ENCODE data around the gene ARHGAP10.

The ARHGAP10 gene

DNA sequence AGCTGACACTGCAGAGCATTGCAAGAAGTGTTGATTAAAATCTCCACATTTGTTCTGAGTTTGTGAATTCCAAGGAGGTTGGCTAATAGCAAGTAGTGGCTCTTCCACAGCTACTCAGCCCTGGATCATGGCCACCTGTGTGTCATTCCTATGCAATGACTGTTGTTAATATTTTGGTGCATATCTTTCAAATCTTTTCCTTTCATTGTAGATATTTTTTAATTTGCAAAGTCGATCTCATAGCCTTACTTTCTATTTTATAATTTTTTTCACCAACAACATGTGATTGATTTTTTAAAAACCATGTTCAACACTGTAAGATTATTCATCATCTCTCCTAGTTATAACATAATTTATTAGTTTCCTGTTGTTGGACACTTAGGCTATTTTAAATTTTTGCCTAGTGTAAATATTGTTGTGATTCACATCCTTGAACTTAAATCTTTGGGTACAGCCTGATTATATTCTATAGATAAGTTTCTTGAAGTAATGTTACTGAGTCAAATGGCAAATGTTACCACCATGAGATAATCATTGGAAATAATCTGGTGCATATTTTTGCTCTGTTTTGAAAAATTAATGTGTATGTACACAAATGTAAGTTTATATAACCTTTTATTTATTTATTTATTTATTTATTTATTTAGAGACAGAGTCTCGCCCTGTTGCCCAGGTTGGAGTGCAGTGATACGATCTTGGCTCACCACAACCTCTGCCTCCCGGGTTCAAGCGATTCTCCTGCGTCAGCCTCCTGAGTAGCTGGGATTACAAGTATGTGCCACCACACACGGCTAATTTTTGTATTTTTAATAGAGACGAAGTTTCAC is 17.1 kb upstream of the ARHGAP10 start:
- no peaks in the 10 kb centered on the region for H3K36me3 Mint-ChIP-seq
- CTCF ChIA-PET, result interaction anchor here (7.8 kb wide), 1 partner anchor 151 kb away, joined by 95 read pairs; no protein-coding TSS in a partner anchor
- no peak overlapping the region for H3K27ac Mint-ChIP-seq
- no peaks in the 10 kb centered on the region for H3K4me1 Mint-ChIP-seq
- H3K27me3 Mint-ChIP-seq, result peaks cover 11% of the 10 kb centered on the region
- DNase-seq, result no peak
- H3K9me3 Mint-ChIP-seq, result no peaks in the 10 kb centered on the region
- no peak overlapping the region for H3K4me3 Mint-ChIP-seq

DNA sequence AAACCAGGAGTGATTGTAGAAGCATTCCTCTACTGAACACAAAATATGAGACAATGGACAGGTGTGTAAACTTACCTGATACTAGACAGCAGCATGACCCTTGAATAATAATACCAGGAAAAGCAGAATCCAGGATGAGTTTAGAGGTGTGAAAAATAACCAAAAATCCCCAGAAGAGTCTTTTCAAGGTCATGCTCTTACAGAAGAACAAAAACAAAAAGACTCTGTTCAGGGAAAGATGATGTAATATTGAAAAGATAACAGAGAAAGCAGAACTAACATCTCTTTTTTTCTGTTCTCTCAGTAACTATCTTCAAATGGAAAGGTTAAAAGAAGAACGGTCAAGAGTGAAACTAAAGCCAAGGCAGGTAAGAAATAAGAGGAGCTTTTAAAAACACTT is 14.0 kb upstream of the ARHGAP10 start:
- Mint-ChIP-seq H3K27me3 (peaks cover 11% of the 10 kb centered on the region), H3K4me3 (no peak overlapping the region), H3K36me3 (no peaks in the 10 kb centered on the region), H3K4me1 (no peaks in the 10 kb centered on the region), H3K9me3 (no peaks in the 10 kb centered on the region), H3K27ac (no peak overlapping the region)
- DNase-seq, result no peak
- CTCF ChIA-PET, result no interaction called here

DNA sequence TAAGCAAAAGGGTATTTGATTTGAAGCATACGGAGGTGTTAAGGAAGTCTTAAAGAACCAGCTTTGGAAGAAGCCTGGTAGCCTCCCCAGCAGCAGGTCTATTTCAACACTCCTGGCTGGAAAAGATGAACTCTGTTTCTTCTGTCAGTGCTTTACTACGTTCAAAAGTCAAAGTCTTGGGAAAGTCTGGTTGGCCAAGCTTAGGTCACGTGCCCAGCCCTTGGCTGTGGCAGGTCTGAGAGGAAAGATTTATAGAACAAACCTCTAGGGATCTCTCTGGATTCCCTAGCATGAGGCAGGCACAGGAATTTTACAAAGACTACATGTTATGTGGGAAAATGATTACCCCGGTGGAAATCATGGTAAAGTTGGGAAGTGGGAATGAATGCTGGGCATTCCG is 8.6 kb upstream of the ARHGAP10 start:
- Mint-ChIP-seq H3K36me3 (no peaks in the 10 kb centered on the region), H3K27ac (no peak overlapping the region), H3K4me1 (no peaks in the 10 kb centered on the region), H3K9me3 (no peaks in the 10 kb centered on the region), H3K4me3 (no peak overlapping the region), H3K27me3 (peaks cover 24% of the 10 kb centered on the region)
- CTCF ChIA-PET, result no interaction called here
- DNase-seq, result no peak

DNA sequence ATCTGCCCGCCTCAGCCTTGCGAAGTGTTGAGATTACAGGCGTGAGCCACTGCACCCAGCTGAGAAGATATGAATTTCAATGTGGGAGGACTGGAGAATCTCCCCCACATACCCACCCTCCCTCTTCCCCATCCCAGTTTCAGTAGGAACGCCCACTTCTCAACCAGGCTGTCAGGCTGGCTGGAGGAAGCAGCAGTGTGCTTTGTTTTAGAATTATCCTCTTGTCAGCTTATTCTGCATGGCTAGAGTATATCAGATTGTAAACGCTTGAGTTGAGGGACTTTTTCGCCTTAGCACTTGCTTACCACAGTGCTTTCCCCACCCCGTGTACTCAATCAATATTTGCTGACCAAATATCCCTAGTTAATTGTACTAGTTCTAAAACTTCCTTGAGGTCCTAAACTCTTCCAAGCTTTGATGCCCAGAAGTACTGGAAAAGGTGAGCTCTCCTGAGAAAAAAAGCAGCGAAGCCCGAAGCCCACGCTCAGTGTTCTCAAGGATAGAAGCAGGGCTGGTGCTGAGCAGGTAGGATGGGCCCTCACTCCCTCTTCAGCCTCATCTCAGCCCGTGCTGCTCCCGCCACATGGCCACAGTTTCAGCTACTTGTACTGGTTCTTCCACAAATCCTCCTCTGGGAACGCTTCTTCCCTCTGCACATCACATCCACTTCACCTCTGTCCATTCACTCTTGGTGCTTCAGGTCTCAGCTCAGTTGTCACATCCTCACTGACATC is 7.3 kb upstream of the ARHGAP10 start:
- no peaks in the 10 kb centered on the region for H3K9me3 Mint-ChIP-seq
- H3K27ac Mint-ChIP-seq, result no peak overlapping the region
- CTCF ChIA-PET, result interaction anchor here (1.4 kb wide), 1 partner anchor 142 kb away, joined by 4 read pairs; no protein-coding TSS in a partner anchor
- H3K4me1 Mint-ChIP-seq, result no peaks in the 10 kb centered on the region
- H3K4me3 Mint-ChIP-seq, result no peak overlapping the region
- DNase-seq, result no peak
- H3K27me3 Mint-ChIP-seq, result peaks cover 21% of the 10 kb centered on the region
- no peaks in the 10 kb centered on the region for H3K36me3 Mint-ChIP-seq

DNA sequence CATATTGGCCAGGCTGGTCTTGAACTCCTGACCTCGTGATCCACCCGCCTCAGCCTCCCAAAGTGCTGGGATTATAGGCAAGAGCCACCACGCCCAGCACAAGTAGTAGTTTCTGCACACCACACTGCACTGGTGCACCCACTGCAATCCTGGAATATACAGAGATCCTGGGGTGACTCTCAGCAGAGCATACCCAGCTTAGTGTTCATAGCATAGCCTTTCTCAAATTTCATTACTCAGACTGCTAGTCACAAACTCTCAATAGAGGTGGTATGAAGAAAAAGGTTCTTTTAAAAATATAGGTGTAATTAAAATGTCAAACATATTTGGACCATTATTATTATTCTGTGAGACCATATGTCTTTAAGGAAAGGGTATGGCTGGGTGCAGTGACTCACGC is 6.2 kb upstream of the ARHGAP10 start:
- H3K27me3 Mint-ChIP-seq, result peaks cover 22% of the 10 kb centered on the region
- H3K9me3 Mint-ChIP-seq, result no peaks in the 10 kb centered on the region
- no peak overlapping the region for H3K4me3 Mint-ChIP-seq
- H3K4me1 Mint-ChIP-seq, result no peaks in the 10 kb centered on the region
- CTCF ChIA-PET, result interaction anchor here (0.6 to 1.4 kb wide), 2 partner anchors 21 to 141 kb away, joined by 3 to 4 read pairs; no protein-coding TSS in a partner anchor
- no peaks in the 10 kb centered on the region for H3K36me3 Mint-ChIP-seq
- H3K27ac Mint-ChIP-seq, result no peak overlapping the region
- no peak for DNase-seq

DNA sequence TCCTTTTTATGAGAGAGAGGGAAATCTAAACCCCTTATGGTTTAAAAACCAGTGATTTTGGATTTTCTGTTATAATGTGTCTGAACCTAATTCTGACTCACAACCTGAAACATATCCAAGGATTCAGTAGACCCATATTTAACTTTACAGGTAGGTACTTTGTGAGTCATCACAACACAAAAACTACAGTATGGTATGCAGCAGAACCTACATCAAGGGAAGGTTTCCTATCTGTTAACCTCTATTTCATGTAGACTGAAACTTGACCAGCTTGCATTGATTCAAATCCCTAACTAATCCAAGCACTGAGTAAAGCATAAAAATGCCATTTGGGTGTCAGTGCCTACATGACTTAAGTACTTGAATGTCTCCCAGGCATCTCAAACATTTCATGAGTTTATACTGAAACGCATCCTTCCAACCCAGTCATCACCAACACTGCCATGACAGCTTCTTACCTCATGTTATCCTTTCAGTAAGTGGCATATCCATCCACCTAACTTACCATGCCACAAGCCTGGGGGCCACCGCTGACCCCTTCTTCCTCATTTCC is 4.3 kb upstream of the ARHGAP10 start:
- peaks cover 33% of the 10 kb centered on the region for H3K27me3 Mint-ChIP-seq
- no peaks in the 10 kb centered on the region for H3K36me3 Mint-ChIP-seq
- CTCF ChIA-PET, result interaction anchor here (1.4 kb wide), 1 partner anchor 139 kb away, joined by 11 read pairs; no protein-coding TSS in a partner anchor
- H3K9me3 Mint-ChIP-seq, result no peaks in the 10 kb centered on the region
- peaks cover 7% of the 10 kb centered on the region for H3K4me1 Mint-ChIP-seq
- no peak for DNase-seq
- no peak overlapping the region for H3K4me3 Mint-ChIP-seq
- no peak overlapping the region for H3K27ac Mint-ChIP-seq

DNA sequence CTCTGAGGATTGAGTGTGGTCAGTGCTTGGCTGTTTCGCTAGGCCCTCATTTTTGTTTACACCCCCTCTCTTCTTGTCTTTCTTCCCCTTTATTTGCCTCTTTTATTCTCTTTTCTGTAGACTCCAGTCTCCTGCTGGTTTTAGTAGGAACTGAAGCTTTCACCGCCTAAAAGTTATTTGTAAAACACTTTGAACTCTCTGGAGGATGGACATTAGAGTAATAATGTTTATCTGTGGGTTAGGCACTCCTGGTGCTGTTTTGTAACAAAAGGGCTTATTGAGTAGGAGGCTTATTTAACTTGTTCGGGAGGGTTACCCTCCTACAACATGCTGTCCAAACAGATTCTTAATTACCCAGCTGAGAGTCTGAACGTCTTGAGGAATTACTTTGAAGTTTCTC is 1.6 kb upstream of the ARHGAP10 start:
- peaks cover 43% of the 10 kb centered on the region for H3K27me3 Mint-ChIP-seq
- peaks cover 31% of the 10 kb centered on the region for H3K4me1 Mint-ChIP-seq
- H3K36me3 Mint-ChIP-seq, result peaks cover 2% of the 10 kb centered on the region
- no peak overlapping the region for H3K27ac Mint-ChIP-seq
- no peak for DNase-seq
- H3K9me3 Mint-ChIP-seq, result no peaks in the 10 kb centered on the region
- CTCF ChIA-PET, result interaction anchor here (0.6 to 4.9 kb wide), 3 partner anchors 16 to 136 kb away, joined by 3 to 32 read pairs (median 3); no protein-coding TSS in a partner anchor
- no peak overlapping the region for H3K4me3 Mint-ChIP-seq

DNA sequence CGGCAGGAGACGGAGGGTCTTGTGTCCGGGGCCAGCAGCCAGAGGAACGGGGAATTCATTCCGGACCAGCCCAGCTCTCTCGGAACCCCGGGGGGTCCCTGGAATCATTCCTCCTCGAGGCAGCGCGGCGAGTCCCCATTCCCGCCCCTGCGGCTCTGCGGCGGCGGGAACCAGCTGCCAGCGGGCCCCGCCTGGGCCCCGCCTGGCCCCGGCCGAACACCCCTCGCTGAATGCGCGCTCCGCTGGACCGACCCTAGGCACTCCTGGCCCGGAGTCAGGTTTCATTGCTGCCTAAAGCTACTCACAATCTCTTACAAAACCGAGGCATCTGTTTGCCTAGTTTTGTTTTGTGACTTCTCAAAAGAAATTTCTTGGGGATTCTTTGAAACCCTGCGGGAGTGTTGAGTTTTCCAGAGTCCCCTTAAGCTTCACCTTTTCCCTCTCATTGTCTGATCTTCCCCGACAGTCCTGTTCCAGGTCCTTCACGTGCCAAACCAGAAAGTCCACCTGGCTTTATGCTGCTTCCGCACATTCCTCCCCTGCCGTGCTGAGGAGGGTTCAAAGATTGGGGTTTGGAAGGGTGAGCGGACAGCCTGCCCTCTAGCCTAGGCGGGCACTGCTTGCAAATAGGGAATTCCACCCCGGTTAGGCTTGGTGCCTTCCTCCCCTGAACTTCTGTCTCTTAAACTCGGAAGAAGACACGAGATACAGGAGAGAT is 789 bp downstream of the ARHGAP10 start:
- peak overlapping the region; percentile 85 for H3K4me3 Mint-ChIP-seq
- peak; percentile 36 for DNase-seq
- peak overlapping the region; percentile 84 for H3K27ac Mint-ChIP-seq
- peaks cover 33% of the 10 kb centered on the region for H3K4me1 Mint-ChIP-seq
- H3K9me3 Mint-ChIP-seq, result no peaks in the 10 kb centered on the region
- H3K36me3 Mint-ChIP-seq, result peaks cover 2% of the 10 kb centered on the region
- CTCF ChIA-PET, result interaction anchor here (0.8 to 4.9 kb wide), 5 partner anchors 19 to 142 kb away, joined by 3 to 32 read pairs (median 5); no protein-coding TSS in a partner anchor
- peaks cover 34% of the 10 kb centered on the region for H3K27me3 Mint-ChIP-seq

DNA sequence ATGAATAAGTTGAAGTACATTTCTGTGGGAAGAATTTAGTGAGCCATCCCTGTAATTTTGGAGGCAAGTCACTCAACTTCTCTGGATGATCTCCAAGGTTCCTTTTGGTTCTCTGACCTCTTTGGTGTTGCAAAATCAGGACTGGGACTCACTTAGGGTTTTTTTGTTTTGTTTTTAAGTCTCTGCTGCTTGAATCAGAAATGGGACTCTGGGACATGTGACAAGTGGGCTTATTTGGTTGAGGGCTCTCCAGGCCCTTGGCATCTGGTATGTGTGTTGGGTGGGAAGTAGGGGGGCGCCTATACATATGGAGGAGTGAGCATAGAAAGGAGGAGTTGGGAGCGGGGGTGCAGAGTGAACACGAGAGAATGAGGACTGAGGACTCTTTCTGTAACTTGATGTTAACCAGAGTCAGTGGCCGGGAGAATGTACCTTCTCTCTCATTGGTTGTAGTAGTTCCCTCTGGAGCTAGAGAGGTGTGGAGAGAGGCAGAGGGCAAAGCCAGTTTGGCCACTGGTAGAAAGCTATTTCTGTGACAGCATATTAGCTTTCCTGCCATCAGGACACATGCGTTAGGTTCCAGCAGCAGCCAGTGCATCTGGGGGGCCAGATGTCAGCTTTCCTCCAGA is 1.9 kb downstream of the ARHGAP10 start:
- H3K4me1 Mint-ChIP-seq, result peaks cover 33% of the 10 kb centered on the region
- H3K36me3 Mint-ChIP-seq, result peaks cover 2% of the 10 kb centered on the region
- no peaks in the 10 kb centered on the region for H3K9me3 Mint-ChIP-seq
- peak overlapping the region; percentile 85 for H3K4me3 Mint-ChIP-seq
- peaks cover 27% of the 10 kb centered on the region for H3K27me3 Mint-ChIP-seq
- no peak for DNase-seq
- no peak overlapping the region for H3K27ac Mint-ChIP-seq
- CTCF ChIA-PET, result interaction anchor here (0.6 to 4.9 kb wide), 2 partner anchors 132 to 133 kb away, joined by 3 to 32 read pairs; no protein-coding TSS in a partner anchor

DNA sequence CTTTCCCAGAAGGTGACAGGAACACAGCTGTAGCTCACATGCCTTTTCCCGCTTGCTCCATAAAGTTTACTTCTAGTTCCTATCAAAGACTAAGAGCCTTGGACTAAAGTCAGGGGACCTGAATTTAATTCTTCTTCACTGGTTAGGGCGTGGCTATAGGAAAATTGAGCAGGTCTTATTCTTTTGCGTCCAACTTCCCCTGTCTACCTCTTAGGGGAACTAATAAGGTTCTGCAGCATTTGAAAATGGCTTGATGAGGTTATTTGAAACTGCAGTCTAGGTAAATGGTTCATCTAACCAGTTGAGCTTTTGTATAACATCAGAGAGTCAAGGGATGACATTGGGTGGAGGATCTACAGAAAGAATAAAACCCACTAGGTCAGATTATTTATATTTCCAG is 2.6 kb downstream of the ARHGAP10 start:
- H3K27ac Mint-ChIP-seq, result no peak overlapping the region
- peaks cover 33% of the 10 kb centered on the region for H3K4me1 Mint-ChIP-seq
- peaks cover 2% of the 10 kb centered on the region for H3K36me3 Mint-ChIP-seq
- H3K4me3 Mint-ChIP-seq, result no peak overlapping the region
- CTCF ChIA-PET, result interaction anchor here (0.6 kb wide), 1 partner anchor 133 kb away, joined by 3 read pairs; no protein-coding TSS in a partner anchor
- no peaks in the 10 kb centered on the region for H3K9me3 Mint-ChIP-seq
- peaks cover 27% of the 10 kb centered on the region for H3K27me3 Mint-ChIP-seq
- DNase-seq, result no peak

DNA sequence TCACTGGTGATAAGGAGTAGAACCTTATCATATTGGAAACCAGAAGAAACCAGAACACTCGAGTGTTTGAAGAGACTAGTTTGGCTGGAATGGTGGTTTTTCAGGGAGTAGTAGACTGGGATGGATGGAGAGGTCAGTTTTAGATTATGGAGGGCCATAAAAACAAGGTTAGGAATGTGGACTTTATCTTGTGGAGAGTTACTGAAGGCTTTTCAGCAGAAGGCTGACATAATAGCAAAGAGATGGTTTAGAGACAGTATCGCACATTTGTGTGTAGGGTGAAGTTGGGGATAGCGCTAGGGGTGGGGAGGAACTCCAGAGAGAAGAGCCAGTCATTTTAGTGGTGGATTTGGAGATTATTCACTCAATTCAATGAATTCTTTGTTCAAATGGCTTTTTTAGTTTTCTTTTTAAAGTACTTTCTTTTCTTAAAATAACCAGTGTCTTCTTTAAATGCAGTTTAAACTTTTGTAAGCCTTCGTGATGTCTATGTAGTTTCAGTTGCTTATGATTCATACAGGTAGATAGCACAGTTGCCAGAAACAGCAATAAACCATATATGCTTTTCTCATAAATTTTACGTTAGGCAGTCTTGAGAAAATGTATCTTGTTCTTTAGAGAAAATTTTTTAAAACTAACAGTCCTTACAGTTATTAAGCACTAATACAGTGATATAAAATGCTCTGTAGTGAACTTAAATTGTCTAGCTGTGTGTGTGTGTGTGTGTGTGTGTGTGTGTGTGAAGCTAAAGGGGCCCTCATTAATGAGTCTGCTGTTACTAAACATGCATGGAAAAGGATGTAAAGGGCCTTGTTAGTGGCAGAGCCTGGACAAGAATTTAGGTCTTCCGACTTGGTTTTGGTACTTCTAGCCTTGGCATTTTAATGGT is 3.8 kb downstream of the ARHGAP10 start:
- no peak overlapping the region for H3K27ac Mint-ChIP-seq
- DNase-seq, result no peak
- no peak overlapping the region for H3K4me3 Mint-ChIP-seq
- no peaks in the 10 kb centered on the region for H3K9me3 Mint-ChIP-seq
- peaks cover 26% of the 10 kb centered on the region for H3K27me3 Mint-ChIP-seq
- peaks cover 2% of the 10 kb centered on the region for H3K36me3 Mint-ChIP-seq
- CTCF ChIA-PET, result no interaction called here
- H3K4me1 Mint-ChIP-seq, result peaks cover 36% of the 10 kb centered on the region

DNA sequence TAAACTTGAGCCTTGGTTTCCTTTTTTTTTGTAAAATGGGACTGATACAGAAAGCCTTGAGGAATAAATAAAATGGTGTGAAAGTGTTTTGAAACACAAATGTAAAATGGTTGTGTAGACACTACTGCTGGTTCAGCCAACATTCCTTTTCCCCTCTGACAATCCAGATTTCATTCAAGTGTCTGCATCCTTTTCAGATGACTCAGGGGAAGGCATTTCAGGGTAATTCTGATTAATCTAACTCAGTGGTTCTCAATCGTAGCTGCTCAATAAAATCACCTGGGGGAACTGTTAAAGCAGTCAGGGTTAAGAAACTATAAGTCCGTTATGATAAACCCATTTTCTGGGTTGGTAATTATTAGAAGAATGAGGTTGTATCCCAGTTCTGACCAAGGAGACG is 4.6 kb downstream of the ARHGAP10 start:
- Mint-ChIP-seq H3K9me3 (no peaks in the 10 kb centered on the region), H3K27me3 (peaks cover 18% of the 10 kb centered on the region), H3K4me1 (peaks cover 34% of the 10 kb centered on the region), H3K4me3 (no peak overlapping the region), H3K27ac (no peak overlapping the region), H3K36me3 (peaks cover 2% of the 10 kb centered on the region)
- CTCF ChIA-PET, result no interaction called here
- no peak for DNase-seq

DNA sequence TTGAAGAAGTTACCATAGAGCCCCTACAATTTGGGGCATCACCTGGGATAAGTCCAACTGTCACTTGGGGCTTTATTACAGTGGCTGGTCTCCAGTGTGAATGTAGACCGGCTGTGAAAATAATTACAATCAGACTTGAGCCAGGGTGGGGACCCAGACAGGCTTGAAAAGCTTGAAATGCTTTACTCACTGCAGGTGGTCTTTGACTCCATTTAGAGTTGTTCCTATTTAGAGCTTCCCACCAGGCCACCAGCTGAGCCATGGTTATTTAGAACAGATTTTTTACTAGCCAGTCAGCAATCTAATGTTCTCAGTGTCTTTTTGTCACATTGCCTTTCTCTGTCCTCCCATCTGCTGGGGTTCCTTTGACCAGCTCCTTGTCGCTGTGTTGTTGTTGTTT is 5.7 kb downstream of the ARHGAP10 start:
- no peak overlapping the region for H3K27ac Mint-ChIP-seq
- peaks cover 39% of the 10 kb centered on the region for H3K4me1 Mint-ChIP-seq
- H3K9me3 Mint-ChIP-seq, result no peaks in the 10 kb centered on the region
- H3K36me3 Mint-ChIP-seq, result peaks cover 2% of the 10 kb centered on the region
- peaks cover 15% of the 10 kb centered on the region for H3K27me3 Mint-ChIP-seq
- CTCF ChIA-PET, result interaction anchor here (1.4 kb wide), 1 partner anchor 129 kb away, joined by 4 read pairs; no protein-coding TSS in a partner anchor
- DNase-seq, result no peak
- H3K4me3 Mint-ChIP-seq, result no peak overlapping the region
